GM19023 (cell line): Measurements from ENCODE around the gene TMEM14C.

Experiments used
- ATAC-seq: cut with Tn5 transposase; IDR thresholded peaks from one replicate; pipeline ENCODE4 v1.9.1; 2021; ENCODE audit warnings: mild to moderate bottlenecking, moderate library complexity; ENCODE audit not compliant: unreplicated experiment

Gene TMEM14C

DNA sequence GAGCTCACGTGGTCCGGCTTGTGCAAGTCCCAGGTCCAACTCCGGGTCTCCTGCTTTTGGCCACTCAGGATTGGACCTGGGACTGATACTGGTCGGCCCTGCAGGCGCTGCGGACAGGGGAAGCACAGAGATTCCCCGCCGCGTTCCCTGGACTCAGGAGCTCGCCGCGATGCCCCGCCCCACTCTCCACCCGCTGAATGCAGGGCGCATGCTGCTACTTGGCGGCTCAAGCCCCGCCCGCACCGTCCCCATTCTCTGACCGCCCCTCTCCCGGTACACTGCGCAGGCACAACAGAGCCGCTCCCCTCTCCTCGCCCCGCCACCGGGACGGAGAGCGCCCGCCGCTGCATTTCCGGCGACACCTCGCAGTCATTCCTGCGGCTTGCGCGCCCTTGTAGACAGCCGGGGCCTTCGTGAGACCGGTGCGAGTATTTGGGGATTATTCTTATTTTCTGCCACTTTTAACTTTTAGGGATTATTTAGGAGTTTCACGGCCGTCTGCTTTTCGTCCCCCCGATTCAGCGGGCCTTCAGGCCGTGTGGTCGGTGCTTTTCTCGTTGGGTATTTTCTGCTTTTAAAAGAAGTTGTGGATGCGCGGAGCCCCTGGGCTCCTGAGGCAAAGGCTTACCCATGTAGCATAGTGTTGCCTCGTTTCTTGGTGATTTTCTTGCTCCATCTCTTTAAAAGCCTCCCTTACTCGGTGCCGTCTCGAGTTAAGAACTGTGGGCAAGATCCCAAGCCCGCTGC is at the start of gene TMEM14C:
TMEM14C (plus strand) TSS at position 251 of the 747 bp plus-strand sequence. CDS start 1,544 bp downstream, outside the sequence.
- ATAC-seq = peak; percentile 96

DNA sequence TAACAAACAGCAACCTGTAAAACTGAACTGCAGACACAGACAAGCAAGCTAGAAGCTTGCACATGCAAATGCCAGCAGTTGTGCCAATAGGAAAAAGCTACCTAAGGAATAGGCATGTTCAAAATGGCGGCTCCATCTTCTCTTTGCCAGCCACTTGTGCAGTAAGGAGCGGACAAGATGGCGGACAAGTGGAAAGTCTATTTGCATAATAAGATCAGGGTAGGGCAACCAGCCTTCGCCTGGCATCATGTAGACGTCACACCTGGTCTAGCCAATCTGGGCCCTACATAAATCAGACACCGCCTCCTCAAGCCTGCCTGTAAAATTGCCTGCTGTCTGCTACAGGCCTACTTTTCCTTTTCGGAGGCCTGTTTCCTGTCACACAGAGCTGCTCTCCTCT is 46.5 kb upstream of the TMEM14C start:
- no peak for ATAC-seq

DNA sequence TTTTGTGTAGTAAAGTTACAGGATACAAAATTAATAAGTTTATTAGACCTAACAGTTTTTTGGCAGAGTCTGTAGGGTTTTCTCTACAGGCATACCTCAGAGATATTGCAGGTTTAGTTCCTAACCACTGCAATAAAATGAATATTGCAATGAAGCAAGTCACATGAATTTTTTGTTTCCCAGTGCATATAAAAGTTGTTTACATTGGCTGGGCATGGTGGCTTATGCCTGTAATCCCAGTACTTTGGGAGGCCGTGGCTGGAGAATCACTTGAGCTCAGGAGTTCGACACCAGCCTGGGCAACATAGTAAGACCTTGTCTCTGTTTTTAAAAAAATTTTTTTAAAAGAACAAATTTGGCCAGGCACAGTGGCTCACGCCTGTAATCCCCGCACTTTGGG is 44.4 kb upstream of the TMEM14C start:
- no peak for ATAC-seq

DNA sequence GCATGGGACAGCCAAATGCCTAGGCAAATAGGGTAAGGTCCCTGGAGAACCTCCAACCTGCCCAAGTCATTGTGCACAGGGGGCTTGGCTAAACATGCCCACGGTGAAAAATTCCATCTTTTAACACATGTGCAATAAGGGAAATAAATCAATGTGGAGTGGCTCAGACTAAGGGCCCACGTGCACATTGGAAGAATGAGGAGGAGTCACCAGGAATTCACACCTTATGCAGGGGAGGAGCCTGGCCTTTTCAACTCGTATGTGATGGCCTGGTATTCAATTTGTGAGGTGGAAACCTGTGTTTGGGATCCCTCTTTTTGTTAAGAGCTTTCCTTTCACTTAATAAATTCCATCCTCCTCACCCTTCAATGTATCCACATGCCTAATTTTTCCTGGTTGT is 41.1 kb upstream of the TMEM14C start:
- no peak for ATAC-seq

DNA sequence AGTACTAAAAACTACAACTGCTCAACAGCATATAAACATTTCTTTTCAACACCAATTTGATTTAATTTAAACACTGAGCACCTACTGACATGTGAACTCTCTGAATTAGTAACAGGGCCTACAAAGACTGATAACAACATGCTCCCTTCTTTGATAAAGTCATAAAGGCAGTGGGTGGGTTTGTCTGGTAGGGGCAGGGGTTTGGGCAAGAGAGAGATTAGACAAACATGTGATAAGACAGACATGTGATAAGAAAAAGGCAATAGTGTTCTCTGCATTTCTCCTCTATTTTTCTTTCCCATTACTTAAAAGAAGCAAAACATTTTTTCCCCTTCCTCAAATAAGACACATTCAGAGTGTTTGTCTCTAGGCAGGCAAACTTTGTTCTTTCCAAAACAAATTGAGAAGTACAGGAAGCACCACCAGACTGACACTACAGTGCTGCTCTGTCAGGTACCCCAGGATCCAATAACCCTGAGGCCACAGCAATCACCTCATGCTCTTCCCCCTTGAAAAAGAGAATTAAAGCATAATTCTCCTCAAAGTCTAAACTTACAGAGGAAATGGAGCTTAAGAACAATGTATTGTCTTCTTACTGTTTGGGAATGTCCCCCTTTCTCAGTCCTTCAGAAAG is 40.4 kb upstream of the TMEM14C start:
- ATAC-seq = no peak

DNA sequence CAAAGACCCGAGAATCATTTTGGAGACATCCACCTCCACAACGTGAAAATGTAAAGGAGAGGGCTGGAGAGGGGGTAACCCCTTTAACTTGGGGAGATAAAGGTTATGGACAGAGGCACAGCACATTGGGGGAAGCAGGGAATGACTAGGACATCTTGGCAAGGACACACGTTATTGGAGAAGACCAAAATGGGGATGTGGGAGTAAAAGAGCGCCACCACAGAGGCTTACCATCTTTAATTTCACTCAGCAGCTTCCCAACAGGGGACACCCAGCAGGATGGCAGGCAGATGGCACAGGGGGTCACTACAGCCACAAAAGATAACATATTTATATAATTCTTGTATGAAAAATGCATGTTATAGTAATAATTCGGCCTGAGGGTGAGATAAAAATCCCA is 38.3 kb upstream of the TMEM14C start:
- ATAC-seq = no peak

DNA sequence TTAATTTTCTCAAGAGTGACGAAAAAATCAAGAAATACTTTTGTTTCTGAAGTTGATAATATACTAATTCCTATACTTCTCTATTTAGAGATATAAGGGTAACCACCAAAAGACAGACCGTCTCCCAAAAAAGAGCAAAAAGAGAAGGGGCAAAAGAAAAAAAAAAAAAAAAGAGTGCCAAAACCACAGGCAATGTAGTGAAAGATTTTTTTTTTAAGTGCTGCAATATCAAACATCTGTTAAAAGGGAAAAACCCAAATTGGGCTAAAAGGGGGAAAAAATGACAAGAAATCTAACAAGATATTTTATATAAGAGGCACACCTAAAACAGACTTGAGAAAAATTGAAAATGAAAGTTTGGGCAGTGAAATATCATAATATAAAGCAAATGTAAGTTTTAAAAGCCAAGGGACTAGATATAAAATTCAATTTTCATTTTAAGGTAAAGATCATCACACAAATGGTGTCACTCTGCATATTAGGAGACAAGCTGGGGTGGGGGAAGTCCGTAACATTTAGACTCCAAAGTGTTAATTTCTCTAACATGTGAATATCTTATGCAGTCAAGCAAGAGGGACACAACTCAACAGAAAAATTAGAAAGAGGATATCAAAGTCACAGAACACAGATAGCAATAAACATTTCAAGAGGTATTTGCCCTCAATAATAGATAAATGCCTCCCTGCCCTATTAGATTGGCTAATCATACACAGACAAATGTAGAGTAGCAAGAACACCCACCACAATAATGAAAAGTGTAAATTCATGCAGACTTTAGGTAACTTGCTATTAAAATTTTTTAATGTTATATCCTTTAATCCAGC is 37.6 kb upstream of the TMEM14C start:
- no peak for ATAC-seq

DNA sequence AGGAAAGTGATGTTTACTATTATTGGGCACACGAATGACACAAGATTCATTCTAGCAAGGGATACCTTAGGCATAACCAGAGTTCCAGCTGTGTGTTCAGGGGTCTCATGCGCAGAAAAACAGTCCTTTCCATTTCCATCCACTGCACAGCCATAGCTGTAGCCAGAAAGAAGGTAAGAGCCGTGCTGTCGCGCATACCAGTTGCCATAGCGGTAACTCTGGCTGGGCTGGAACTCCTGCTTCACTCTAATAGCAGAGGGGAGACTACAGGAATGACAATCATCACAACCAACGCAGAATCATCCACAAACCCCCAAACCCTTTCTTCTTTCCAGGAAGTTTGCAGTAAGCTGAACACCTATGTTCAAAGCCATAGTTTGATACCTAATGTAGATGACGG is 36.0 kb upstream of the TMEM14C start:
- ATAC-seq = no peak

DNA sequence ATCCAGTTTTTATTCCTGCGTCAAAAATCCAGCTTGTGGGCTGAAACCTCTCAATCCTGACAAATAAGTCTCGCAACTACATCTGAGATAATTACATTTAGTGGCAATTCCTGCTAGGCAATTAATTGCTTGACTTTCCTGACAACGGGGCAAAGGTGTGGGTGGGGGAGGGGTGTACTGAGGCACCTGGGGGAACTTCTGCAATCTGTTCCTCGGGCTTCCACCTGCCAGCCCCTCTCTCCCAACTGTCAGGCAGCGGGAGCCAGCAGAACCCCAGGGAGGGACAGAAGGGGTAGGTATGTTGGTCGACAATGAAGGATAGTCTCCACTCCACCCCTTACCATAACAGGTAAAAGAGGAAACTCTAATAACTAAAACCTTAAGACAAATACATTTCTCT is 35.3 kb upstream of the TMEM14C start:
- ATAC-seq = no peak

DNA sequence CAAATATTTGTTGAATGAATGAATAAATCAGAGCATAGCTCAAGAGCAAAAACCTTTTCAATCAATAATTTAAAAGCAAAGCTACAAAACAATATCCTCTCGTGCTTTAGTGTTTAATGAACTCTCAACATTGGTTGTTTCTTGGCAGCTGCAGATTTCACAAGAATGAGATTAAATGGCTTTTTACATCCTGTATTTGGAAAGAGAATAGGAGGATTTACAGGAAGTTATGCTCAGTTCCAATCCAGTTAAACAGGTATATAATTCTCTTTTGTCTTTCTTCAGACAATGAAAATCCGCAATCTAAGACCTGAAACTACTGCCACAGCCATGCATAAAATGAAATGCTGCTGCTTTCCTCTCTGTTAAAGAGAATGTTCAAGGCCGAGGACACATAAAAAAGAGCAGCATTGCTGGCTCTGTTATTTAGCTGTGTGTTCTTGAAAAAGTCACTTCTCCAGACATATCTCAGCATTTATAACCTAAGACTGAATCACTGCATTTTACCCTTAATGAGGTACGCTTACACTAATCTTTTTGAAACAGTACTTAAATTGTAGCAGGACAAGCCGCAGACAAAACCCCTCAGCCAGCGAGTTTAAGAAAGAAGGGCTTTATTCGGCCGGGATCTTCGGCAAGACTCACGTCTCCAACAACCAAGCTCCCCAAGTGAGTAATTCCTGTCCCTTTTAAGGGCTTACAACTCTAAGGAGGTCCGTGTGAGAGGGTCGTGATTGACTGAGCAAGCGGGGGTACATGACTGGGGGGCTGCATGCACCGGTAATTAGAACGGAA is 32.0 kb upstream of the TMEM14C start:
- ATAC-seq = no peak

DNA sequence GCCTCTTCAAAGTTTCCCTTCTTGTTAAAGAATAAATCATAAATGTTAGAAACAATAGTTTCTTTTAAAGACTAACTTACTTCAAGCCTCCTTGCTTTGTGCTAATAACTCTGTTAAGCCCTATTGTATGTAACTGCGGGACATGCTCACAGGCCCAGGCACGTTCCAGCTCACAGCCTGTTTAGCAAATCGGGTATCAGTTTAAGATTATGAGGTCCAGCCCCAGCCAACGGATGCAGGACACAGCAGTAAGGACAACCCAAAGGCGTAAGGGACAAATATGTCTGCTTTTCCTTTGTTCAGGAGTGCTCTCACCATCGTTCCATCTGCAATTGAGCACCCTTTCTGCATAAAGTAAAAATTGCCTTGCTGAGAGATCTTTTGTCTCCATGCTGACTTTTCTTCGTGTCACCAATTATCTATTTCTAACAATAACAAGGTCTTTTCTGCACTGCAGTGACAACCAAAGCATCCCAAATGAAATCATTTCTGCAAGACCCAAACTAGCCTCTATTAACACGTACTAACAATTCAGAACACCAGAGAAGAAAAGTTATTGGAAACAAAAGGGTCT is 29.8 kb upstream of the TMEM14C start:
- ATAC-seq = no peak

DNA sequence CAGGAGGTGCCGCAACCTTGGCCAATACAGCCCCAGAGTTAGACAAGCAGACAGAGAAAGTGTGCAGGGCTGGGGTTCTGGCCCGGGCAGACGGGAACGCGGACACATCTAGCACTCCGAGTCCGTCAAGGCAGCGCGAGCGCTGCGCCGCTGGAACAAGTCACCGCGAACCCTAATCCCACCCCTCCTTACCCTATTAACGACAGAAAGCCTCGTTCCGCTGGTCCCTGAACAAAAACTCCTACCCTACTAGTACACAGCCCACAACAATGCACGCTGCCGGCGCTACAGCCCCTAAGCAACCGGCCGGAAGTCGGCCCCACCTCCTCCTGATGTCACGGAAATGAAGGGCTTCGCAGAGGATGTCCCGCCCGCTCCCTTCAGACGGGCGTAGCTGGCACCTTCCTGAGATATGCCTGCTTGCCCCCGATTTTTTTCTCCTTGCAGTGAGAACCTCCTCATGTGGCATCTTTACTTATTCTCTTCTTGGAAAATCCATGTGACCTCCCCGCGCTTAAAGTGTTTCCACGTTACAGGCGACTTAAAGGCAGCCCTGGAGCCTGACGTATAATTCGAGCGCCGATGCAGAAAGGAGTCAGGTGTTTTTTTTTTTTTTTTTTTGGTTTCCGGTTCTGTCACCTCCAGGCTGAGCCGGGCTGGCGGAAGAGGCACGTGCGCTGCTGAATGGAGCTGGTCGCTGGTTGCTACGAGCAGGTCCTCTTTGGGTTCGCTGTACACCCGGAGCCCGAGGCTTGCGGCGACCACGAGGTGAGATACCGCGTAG is 28.4 kb upstream of the TMEM14C start, which contains the start of the genes C6orf52 and PAK1IP1:
C6orf52 (minus strand) TSS at position 315 of the 784 bp plus-strand sequence. CDS start 7,066 bp downstream, outside the sequence.
PAK1IP1 (plus strand) TSS at position 671 of the 784 bp plus-strand sequence; CDS start at position 685, 14 bp downstream.
- peak; percentile 99 for ATAC-seq

DNA sequence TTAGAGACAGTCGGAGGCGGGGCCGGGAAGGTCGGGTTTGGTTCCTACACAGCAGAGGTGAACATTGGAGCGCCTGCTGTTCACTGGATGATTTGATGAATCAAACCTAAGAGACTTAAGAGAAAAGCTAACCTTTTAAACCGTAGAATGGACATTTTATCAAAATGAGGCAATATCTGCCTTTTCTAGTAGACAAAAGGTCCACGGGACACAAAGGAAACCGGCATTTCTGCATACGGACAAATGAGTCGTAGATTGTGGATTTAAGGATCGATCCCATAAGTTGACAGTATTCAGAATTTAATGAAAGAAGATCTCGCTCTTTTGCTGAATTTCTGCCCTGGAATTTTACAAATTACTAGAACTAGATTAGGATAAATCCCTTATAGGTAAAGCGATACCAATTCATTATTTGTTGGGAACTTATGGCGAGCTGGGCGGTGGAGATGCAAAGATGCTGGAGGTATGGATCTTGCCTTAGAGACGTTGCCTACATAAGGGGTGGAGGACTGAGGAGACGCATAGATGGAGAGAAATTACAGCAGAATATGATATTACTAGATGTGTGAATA is 27.7 kb upstream of the TMEM14C start:
- no peak for ATAC-seq

DNA sequence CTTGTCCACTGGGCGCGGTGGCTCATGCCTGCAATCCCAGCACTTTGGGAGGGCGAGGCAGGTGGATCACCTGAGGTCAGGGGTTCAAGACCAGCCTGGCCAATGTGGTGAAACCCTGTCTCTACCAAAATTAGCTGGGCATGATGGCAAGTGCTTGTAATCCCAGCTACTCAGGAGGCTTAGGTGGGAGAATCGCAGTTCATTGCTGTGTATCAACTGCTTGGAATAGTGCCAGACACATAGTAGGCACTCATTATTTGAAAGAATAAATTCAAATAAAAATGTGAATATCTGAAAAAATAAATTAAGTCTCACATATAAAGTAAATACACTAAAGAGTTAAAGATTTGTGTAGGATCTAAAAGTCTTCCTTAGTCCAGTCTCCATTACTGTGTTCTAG is 26.2 kb upstream of the TMEM14C start:
- ATAC-seq = no peak

DNA sequence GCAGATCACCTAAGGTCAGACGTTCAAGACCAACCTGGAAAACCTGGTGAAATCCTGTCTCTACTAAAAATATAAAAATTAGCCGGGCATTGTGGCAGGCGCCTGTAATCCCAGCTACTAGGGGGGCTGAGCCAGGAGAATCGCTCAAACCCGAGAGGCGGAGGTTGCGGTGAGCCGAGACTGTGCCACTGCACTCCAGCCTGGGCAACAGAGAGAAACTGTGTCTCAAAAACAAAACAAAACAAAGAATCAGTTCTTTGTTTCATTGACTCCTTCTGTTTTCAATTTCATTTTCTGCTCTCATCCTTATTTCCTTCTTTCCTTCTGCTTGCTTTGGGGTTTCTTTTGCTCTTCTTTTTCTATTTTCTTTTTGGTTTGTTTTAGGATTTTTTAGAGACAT is 8.9 kb upstream of the TMEM14C start:
- no peak for ATAC-seq

DNA sequence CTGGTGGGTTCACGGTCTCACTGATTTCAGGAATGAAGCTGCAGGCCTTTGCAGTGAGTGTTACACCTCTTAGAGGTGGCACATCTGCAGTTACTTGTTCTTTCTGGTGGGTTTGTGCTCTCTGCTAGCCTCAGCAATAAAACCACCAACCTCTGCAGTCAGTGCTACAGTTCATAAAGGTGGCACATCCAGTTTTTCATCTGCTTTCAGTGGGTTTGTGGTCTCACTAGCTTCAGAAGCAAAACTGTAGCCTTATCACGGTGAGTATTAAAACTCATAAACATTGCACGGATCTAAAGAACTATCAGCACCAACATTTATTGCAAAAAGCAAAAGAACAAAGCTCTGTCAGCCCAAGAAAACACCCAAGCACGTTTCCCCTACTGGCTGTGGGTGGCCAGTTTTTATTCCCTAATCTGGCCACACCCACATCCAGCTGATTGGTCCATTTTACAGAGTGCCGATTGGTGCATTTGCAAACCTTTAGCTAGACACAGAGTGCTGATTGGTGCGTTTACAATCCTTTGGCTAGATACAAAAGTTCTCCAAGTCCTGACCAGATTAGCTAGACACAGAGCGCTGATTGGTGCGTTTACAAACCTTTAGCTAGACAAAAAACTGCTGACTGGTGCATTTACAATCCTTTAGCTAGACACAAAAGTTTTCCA is 3.4 kb upstream of the TMEM14C start:
- ATAC-seq = no peak

DNA sequence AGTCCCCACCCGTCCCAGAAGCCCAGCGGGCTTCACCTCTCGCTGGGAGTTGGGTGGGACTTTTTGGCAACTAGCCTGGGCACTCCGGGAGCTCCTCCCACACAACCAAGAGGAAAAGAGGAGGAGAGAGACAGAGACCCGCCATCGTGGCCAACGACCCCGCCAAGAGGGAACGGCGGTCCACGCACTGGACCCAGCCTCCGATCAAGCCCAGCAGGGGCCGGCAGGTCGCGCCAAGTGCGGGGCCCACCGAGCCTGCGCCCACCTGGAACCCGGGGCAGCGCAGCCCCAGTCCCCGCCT is 3.0 kb upstream of the TMEM14C start:
- ATAC-seq = no peak

DNA sequence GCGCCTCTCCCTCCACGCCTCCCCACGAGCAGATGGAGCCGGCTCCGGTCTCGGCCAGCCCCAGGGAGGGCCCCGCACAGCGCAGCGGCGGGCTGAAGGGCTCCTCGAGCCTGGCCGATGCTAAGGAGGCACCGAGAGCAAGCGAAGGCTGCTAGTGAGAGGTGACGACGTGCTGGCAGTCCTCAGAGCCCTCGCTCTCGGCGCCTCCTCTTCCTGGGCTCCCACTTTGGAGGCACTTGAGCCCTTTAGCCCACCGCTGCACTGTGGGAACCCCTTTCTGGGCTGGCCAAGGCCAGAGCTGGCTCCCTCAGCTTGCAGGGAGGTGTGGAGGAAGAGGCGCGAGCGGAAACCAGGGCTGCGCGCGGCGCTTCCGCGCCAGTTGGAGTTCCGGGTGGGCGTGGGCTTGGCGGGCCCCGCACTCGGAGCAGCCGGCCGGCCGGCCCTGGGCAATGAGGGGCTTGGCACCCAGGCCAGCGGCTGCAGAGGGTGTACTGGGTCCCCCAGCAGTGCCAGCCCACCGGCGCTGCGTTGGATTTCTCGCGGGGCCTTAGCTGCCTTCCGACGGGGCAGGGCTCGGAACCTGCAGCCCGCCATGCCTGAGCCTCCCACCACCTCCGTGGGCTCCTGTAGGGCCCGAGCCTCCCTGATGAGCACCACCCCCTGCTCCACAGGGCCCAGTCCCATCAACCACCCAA is 2.5 kb upstream of the TMEM14C start:
- ATAC-seq = peak; percentile 24
